RPMI8226 (cell line): ENCODE results near the gene TAS1R2.
"Not testable (repeated sequence)": the region's sequence is repeated elsewhere in the genome, so short reads cannot be mapped to it uniquely, and the experiment has no call there.

Experiments
- DNase-seq: peaks from one replicate; pipeline ENCODE4 v3.0.0-alpha.2; 2015

TAS1R2 gene

DNA sequence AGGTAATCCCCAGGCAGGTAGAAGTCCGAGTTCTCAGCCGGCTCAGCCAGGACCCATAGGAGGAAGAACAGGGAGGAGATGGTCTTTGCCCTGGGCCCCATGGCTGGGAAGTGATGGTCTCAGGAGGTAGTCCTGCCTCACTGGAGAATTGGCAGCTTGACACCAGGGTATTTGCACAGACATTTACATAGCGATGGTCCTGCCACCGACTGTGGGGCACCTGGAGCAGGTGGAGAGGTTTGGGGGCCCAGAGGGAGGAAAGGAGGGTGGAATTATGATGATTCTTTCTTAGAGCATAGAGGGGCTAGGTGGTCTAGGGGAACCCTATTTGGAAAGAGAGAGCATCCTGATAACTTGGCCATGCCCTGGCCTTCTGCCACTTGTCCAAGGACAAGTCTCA is at the start of gene TAS1R2:
TSS of gene TAS1R2 (minus strand) at position 101 of the 400 bp plus-strand sequence. CDS start at position 101, 0 bp downstream.
- DNase-seq: no peak

- DNase-seq: no peak
Measured at GRCh38 chr1:18907917-18908845, 48.7 kb upstream of the TAS1R2 start.

DNA sequence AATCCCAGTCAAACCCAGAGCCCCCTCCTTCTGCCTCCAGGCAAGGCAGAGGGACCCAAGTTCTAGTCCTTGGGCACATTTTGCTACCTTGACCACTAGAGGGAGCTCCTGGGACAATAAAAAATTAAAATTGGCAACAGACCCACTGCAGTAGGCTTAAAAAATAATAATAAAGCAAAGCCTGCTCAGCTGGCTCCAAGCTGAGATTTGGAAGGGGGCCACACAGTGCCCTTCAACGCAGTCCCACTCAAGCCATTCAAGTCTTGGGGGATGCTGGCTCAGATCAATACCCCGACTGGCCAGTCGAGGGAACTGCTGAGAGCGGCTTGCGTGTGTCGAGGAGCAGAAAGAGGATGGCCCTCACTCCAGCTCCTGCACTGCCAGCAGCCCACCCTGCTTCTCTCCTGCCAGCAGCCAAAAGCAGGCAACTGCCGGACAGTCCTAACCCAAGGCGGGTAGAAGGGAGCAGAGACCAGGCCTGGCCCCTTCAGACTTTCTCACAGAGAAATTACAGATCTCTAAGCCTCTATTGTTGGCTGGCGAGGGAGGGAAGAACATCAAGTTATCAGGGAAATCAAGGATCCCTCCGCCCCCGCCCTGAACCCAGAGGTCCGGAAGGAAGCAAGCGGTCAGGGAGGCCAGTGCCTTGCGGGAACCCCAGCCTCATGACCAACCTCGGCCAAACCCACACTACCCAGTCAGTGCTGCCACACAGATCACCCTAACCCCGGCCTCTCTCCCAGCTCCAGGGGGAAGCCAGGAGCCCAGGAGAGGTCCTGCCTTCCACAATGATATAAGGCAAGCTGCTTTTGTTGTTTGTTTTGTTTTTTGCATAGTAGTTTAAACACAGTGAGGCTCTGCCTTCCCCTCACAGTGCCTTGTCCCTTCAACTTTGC is 47.8 kb upstream of the TAS1R2 start:
- DNase-seq: peak; percentile 73

GRCh38 chr1:18903291-18903756 is 43.9 kb upstream of the TAS1R2 start:
- DNase-seq: no peak

DNA sequence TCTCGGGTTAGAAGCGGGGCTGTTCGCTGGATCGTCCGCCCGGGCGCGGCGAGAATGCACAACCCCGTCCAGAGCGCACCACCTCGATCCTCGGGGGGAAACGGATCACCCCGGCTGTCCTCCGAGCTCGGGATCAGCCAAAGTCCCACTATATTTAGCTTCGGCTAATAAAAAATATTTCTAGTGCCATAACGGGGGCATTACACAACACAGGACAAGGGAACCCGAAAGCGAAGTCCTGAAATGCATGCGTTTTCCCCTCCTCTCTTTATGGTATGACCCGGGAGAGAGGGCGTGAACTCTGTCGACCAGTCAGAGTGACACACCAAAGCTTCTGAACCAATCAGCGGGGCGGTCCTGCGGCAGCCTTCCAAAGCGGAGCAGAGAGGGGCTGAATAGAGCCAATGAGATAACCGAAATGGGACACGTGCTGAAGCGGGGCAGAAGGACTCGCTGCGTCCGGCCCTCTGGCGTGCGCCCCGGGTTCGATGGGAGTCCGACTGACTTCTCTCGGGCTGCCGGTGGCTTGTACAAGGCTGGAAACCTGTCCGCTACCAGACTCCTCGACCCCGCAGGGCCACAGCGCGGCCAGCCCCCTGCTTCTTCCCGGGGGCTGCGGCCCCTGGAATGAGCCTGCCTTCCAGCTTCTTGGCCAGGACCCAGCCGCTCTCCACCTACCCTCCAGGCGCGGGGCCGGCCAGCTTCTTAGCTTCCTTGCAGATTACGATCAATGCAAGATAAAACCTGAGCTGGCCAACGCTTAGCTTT is 43.2 kb upstream of the TAS1R2 start, which contains the start of gene ALDH4A1:
TSS of gene ALDH4A1 (minus strand) at position 33 of the 768 bp plus-strand sequence. CDS start at position 1, 32 bp downstream.
- peak; percentile 99 for DNase-seq

- DNase-seq: peak; percentile 17
Measured at GRCh38 chr1:18901952-18902522, 42.6 kb upstream of the TAS1R2 start.

DNA sequence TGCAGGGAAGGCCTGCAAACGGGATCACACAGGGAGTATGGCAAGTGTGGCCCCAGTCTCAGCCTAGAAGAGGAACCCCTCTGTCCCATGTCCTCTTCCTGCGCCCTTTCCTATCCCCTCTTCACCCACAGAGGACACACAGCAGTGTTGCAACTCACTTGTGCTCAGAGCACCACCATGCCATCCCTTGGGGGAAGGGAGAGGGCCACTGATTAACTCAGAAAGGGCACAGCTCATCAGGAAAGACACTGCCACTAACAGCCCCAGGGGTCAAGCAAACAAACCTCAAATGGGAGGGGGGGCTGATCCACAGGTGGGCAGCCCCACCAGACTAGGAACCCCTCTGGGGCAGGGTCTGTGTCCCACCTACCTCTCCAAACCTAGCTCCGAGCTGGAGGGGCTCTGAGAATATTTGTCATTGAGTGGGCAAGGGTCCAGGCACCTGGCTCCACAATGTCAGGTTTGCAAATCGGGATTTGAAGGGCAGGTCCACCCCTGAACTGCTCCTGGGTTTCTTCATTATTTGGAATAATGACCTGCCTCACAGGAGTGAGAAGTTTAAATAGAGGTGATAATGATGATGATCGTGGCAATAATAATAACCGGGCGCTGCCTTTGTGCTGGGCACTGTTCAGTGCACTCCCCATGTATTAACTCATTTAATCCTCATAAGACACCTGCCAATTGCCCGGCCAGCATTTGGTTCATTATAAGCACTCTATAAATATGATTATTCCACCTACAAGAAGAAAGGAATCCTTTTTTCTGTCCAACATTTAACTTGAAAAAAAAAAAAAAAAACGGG is 41.9 kb upstream of the TAS1R2 start:
- no peak for DNase-seq

- no peak for DNase-seq
Measured at GRCh38 chr1:18900303-18900841, 40.9 kb upstream of the TAS1R2 start.

DNA sequence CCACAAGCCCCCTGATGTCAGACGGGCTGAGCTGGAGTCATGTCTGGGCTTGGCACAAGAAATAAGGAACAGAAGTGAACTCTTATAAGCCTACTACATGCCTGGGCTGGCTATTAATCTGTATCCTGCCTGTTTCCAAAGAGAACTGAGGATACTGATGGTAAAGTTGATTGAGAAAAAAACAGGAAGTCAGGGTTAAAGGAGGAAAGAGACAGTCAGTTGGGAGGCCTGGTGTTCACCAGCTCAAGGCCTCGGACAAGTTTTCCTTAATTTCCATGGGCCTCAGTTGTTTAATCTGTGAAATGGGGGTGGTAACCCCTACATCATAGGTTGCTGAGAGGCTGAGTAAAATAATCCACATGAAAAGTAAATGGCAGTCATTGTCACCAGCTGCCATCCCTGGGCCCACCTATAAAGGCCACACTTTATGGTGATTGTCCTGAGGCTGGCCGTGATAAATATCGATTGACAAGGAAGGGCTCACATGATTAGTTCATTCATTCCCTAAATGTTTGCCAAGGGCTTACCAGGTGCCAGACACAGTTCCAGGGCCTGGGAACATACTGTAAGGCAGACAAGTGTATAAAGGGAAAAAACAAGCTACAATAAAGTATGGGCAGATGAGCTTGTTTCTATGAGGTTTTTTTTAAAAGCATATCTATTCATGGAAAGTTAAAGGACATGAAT is 40.0 kb upstream of the TAS1R2 start:
- no peak for DNase-seq

GRCh38 chr1:18898567-18898966 is 39.1 kb upstream of the TAS1R2 start:
- DNase-seq: no peak

DNA sequence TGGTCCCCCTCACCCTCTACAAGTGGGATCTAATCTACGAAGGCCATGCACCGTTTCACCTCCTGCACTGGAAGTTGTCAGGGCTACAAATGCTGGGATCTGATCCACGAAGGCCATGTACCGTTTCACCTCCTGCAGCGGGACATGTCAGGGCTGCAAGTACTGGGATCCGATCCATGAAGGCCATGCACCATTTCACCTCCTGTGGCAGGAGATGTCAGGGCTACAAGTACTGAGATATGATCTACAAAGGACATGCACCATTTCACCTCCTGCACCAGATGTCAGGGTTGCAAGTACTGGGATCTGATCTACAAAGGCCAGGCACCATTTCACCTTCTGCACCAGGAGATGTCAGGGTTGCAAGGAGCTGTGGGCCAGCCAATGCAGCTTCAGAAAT is 35.9 kb upstream of the TAS1R2 start:
- no peak for DNase-seq

DNA sequence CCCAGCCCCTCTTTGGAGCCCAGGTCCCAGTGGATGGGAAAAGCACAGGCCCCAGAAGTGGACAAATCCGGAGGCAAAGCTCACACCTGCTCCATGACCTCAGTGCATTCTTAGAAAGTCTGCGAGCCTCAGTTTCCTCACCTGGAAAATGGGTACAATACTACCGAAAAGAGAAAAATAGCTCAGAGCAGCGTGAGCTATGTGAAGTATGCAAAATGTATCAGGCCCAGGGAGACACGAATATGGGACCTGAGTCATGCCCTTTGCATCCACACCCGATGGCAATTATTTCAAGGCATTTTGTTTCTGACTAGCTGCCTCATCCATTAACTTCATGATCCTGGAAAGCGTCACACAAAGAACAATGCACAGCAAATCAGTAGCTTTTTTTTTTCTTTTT is 33.7 kb upstream of the TAS1R2 start:
- DNase-seq: no peak

GRCh38 chr1:18891858-18892257 is 32.4 kb upstream of the TAS1R2 start:
- not testable (repeated sequence) for DNase-seq

GRCh38 chr1:18891426-18891780 is 31.9 kb upstream of the TAS1R2 start:
- no peak for DNase-seq

- DNase-seq: no peak
Measured at GRCh38 chr1:18890706-18891425, 31.4 kb upstream of the TAS1R2 start.

- no peak for DNase-seq
Measured at GRCh38 chr1:18886003-18886335, 26.5 kb upstream of the TAS1R2 start.

GRCh38 chr1:18885311-18886002 is 26.0 kb upstream of the TAS1R2 start:
- DNase-seq: no peak

DNA sequence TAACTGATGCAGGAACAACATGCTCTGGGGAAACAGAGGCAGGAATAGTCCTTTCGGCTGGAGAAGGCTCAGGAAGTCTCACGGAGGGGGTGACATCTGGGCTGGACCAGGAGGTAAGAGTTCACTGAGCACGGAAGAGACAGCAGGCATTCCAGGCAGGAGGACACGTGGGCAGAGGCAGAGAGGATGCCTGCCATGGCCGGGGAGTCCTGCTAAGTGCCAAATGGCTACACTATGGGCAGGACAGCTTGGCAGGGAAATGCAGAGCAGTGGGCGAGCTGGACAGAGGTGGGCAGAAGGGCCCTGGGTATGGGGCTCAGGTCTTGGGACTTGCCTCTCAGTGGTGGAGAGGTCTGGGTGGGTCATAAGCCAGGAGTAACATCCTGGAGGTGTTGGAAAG is 25.3 kb upstream of the TAS1R2 start:
- no peak for DNase-seq

DNA sequence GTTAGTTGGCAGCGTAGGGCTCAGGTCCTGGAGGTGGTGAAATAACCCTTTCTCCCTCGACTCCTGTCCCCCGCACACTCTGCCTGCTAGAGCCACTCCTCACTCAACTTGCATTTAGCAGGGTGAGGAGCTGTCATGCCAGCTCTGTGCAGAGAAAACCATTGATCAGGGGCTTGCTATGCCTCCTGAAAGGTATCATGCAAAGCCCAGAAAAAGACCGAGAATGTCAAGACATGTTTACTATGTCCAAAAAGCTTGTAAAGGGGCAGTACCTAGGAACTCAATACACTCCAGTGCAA is 24.9 kb upstream of the TAS1R2 start:
- DNase-seq: no peak
